ENCODE results near the gene LRRC58. TPM values are rescaled to one million over a fixed set of nuclear protein-coding genes. Genes with fewer than 3 reads are reported as not detected.

The LRRC58 gene
- total and polyA plus RNA-seq, 2 of the 8 experiments (the other 6 are each of a cell fraction or from before 2014, with no cell fraction given) = 4.3 to 15.4 TPM

GRCh38 chr3:120364821-120365220 is 15.7 kb upstream of the LRRC58 start:
- 65% methylated on average over 1 of the region's 1 CpG; no CpG with 5 or more reads in 1 of the 2 experiments for WGBS, 2 experiments (ENCODE audit: extremely low coverage in 1 of 2, insufficient coverage in 1 of 2, insufficient read length in 1 of 2, insufficient replicate concordance in 2 of 2, low coverage in 1 of 2, low lambda C conversion rate in 2 of 2, missing lambda C conversion rate in 1 of 2)
- H3K14ac ChIP-seq (ENCODE audit: insufficient read length) = no peak overlapping the region
- POLR2A ChIA-PET (ENCODE audit: partially characterized antibody) = interaction anchor here (2.7 kb wide), 1 partner anchor 15 kb away, joined by 10 read pairs; the partner anchor contains the start of gene LRRC58
- TF ChIP-seq ATF3 (IDR thresholded peaks at IDR 0.05; ENCODE audit: insufficient read depth, low read depth, low read length) (no peak), PHF8 (conservative IDR thresholded peaks at IDR 0.05; ENCODE audit: low read depth, low read length) (no peak), ASH2L (IDR thresholded peaks at IDR 0.05; ENCODE audit: low read length) (no peak), POU5F1 (IDR thresholded peaks at IDR 0.05; ENCODE audit: low read depth, low read length) (no peak), EGR1 (IDR thresholded peaks at IDR 0.05; ENCODE audit: borderline replicate concordance, low read depth, low read length) (no peak), RXRA (IDR thresholded peaks at IDR 0.05; ENCODE audit: insufficient read depth, low read depth, low read length) (no peak), GTF2F1 (IDR thresholded peaks at IDR 0.05; ENCODE audit: borderline replicate concordance, low read depth, low read length) (no peak), TBP (IDR thresholded peaks at IDR 0.05; ENCODE audit: low read depth, low read length) (no peak), KDM1A (IDR thresholded peaks at IDR 0.05; ENCODE audit: borderline replicate concordance, low read length) (no peak), CEBPB (IDR thresholded peaks at IDR 0.05; ENCODE audit: low read depth, low read length) (no peak), EP300 (IDR thresholded peaks at IDR 0.05; ENCODE audit: borderline replicate concordance in 1 of 2, low read depth in 2 of 2, low read length in 2 of 2) (no peak), FOSL1 (IDR thresholded peaks at IDR 0.05; ENCODE audit: insufficient read depth, low read depth, low read length) (no peak)
- TF ChIP-seq, protein P1, sequence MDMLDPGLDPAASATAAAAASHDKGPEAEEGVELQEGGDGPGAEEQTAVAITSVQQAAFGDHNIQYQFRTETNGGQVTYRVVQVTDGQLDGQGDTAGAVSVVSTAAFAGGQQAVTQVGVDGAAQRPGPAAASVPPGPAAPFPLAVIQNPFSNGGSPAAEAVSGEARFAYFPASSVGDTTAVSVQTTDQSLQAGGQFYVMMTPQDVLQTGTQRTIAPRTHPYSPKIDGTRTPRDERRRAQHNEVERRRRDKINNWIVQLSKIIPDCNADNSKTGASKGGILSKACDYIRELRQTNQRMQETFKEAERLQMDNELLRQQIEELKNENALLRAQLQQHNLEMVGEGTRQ (IDR thresholded peaks at IDR 0.05; ENCODE audit: low read length) = no peak

More at GRCh38 chr3:120364821-120365220, 15.7 kb upstream of the LRRC58 start:
- H3K79me1 ChIP-seq (ENCODE audit: low read depth, low read length) = no peaks in the 10 kb centered on the region
- H3K36me3 ChIP-seq (ENCODE audit: control insufficient read depth in 2 of 4, insufficient read depth in 4 of 4, low read length in 3 of 4) = no peaks in the 10 kb centered on the region
- no peaks in the 10 kb centered on the region for H3K79me2 ChIP-seq (ENCODE audit: control insufficient read depth in 1 of 2, insufficient read depth in 2 of 2, low read length in 2 of 2)
- H3K56ac ChIP-seq (replicated peaks; ENCODE audit: insufficient read length, low read depth, low read length) = no peak overlapping the region
- H2BK15ac ChIP-seq (ENCODE audit: low read length) = no peak overlapping the region
- H2AK5ac ChIP-seq (ENCODE audit: low read depth, low read length) = no peak overlapping the region
- H2AFZ ChIP-seq (ENCODE audit: low read length) = no peak overlapping the region
- H3K27me3 ChIP-seq (replicated peaks in 1 of 4; ENCODE audit: control insufficient read depth in 3 of 4, extremely low read depth in 1 of 4, insufficient read depth in 3 of 4, low read length in 3 of 4) = peaks cover 0 to 2% (median 0%) of the 10 kb centered on the region in 4 experiments; a peak in 1 of 7 replicates
- CTCF ChIA-PET (ENCODE audit: partially characterized antibody) = interaction anchor here (1.7 kb wide), 1 partner anchor 12 kb away, joined by 6 read pairs; no protein-coding TSS in a partner anchor
- DNase-seq (ENCODE audit: low read depth in 1 of 2, low spot score in 2 of 2) (no peak), FAIRE-seq (no peak)
- no peaks in the 10 kb centered on the region for H3K4me1 ChIP-seq (replicated peaks in 1 of 4; ENCODE audit: control insufficient read depth in 3 of 4, insufficient read depth in 4 of 4, low read length in 3 of 4)
- H3K4me2 ChIP-seq (ENCODE audit: insufficient read depth in 1 of 2, low read depth in 2 of 2, low read length in 2 of 2) = no peak overlapping the region
- H2BK12ac ChIP-seq (ENCODE audit: low read depth, low read length) = no peak overlapping the region
- H3K23ac ChIP-seq (ENCODE audit: insufficient read length) = no peak overlapping the region
- no peaks in the 10 kb centered on the region for H4K20me1 ChIP-seq (replicated peaks in 1 of 2; ENCODE audit: control insufficient read depth in 1 of 2, insufficient read depth in 2 of 2, low read length in 2 of 2)
- H4K8ac ChIP-seq (ENCODE audit: extremely low read depth, insufficient read depth, low read length) = no peak overlapping the region
- no peak overlapping the region for H2BK20ac ChIP-seq (ENCODE audit: low read length)
- H3K23me2 ChIP-seq (ENCODE audit: low read depth, low read length) = no peaks in the 10 kb centered on the region
- no peak overlapping the region for H4K5ac ChIP-seq (ENCODE audit: insufficient read length, low read depth, low read length)
- no peak overlapping the region for H3K9ac ChIP-seq (replicated peaks in 1 of 4; ENCODE audit: extremely low read depth in 1 of 4, low read depth in 3 of 4, low read length in 3 of 4)
- H3K4me3 ChIP-seq (ENCODE audit: extremely low read depth in 1 of 4, insufficient read depth in 2 of 4, low read depth in 3 of 4, low read length in 4 of 4) = no peak overlapping the region
- H3K4ac ChIP-seq (replicated peaks; ENCODE audit: insufficient read length, low read depth, low read length) = no peak overlapping the region
- no peak overlapping the region for H3K27ac ChIP-seq (ENCODE audit: low read depth, low read length)
- H3K18ac ChIP-seq (ENCODE audit: extremely low read depth, low read length) = no peak overlapping the region
- no peak overlapping the region for H2BK120ac ChIP-seq (replicated peaks; ENCODE audit: low read depth, low read length)
- no peak overlapping the region for H2BK5ac ChIP-seq (ENCODE audit: low read depth, low read length)
- no peak overlapping the region for H4K91ac ChIP-seq (replicated peaks; ENCODE audit: insufficient read length, low read length)
- H3K9me3 ChIP-seq (ENCODE audit: insufficient read depth in 2 of 2, low read depth in 1 of 2, low read length in 1 of 2) = no peaks in the 10 kb centered on the region

All from H1 (cell line).